ENCODE data around the gene GALR2. TPM values are rescaled to one million over a fixed set of nuclear protein-coding genes. Genes with fewer than 3 reads are reported as not detected.

Gene GALR2
- total RNA-seq, 1 donor = 0.63 TPM

- Histone ChIP-seq H3K27me3 (ENCODE audit: insufficient read depth, low read length) (peaks cover 21% of the 10 kb centered on the region), H3K4me1 (ENCODE audit: insufficient read depth, low read length) (peaks cover 21% of the 10 kb centered on the region), H3K4me3 (ENCODE audit: low read length) (no peak overlapping the region)
Measured at GRCh38 chr17:76082326-76083251, 8.0 kb downstream of the GALR2 start.

GRCh38 chr17:76083536-76084182 is 9.1 kb downstream of the GALR2 start:
- Histone ChIP-seq H3K4me3 (ENCODE audit: low read length) (no peak overlapping the region), H3K4me1 (ENCODE audit: insufficient read depth, low read length) (peaks cover 15% of the 10 kb centered on the region), H3K9me3 (ENCODE audit: low read depth, low read length) (no peaks in the 10 kb centered on the region), H3K27me3 (ENCODE audit: insufficient read depth, low read length) (peaks cover 11% of the 10 kb centered on the region)

More at GRCh38 chr17:76082326-76083251, 8.0 kb downstream of the GALR2 start:
- H3K9me3 ChIP-seq (ENCODE audit: low read depth, low read length) = no peaks in the 10 kb centered on the region

DNA sequence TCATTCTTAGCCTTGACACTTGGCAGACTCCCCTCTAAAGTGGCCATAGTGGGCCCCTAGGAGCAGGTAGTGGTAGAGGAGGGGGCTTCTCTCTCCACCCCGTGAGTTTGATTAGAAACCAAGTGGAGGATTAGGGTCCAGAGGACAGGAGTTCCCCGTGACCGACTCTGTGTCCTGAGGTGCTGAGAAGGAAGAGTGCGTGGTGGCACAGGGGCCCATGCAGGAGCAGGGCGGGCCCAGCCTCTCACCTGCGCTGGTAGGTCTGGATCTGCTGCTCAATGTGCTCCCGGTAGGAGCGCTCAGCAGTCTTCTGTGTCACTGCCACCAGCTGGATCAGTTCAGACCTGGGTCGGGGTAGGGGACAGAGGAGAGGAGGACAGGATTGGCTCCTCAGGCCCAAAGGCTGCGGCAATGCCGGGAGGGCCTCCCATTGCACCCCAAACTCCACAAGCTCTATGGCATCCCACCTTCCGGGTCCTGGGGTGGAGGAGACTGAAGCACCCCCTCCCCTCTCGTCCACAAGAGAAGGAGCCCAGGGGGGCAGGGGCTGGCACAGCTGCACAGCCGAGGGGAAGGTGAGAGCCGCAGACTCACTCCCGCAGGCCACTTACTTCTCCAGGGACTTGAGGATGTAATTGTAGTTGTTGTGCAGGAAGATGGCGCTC is 10.6 kb downstream of the GALR2 start:
- no peaks in the 10 kb centered on the region for H3K27me3 ChIP-seq (ENCODE audit: insufficient read depth, low read length)
- no peak overlapping the region for H3K4me3 ChIP-seq (ENCODE audit: low read length)
- no peaks in the 10 kb centered on the region for H3K9me3 ChIP-seq (ENCODE audit: low read depth, low read length)
- H3K4me1 ChIP-seq (ENCODE audit: insufficient read depth, low read length) = no peaks in the 10 kb centered on the region

- no peaks in the 10 kb centered on the region for H3K4me1 ChIP-seq (ENCODE audit: insufficient read depth, low read length)
- no peaks in the 10 kb centered on the region for H3K9me3 ChIP-seq (ENCODE audit: low read depth, low read length)
- H3K27me3 ChIP-seq (ENCODE audit: insufficient read depth, low read length) = no peaks in the 10 kb centered on the region
- H3K4me3 ChIP-seq (ENCODE audit: low read length) = no peak overlapping the region
Measured at GRCh38 chr17:76085731-76086366, 11.3 kb downstream of the GALR2 start.

DNA sequence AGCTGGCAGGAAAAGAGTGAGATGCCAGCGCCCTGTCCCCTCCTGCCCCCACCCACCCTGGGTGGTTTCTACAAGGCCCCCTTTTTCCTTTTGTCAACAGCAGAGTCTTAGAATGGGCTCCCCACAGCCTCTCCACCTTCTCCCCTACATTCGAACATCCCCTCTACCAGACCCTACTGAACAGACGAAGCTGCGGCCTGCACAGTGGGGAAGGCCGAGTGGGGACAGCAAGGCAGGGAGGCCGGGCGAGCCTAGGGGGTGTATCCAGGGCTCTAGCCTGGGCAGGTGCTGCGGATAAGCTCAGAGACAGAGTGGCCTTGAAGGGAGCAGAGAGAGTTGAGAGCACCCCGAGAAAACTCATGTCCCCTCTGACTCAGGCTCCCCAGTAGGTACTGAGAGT is 11.8 kb downstream of the GALR2 start:
- H3K27me3 ChIP-seq (ENCODE audit: insufficient read depth, low read length) = no peaks in the 10 kb centered on the region
- no peaks in the 10 kb centered on the region for H3K9me3 ChIP-seq (ENCODE audit: low read depth, low read length)
- no peaks in the 10 kb centered on the region for H3K4me1 ChIP-seq (ENCODE audit: insufficient read depth, low read length)
- no peak overlapping the region for H3K4me3 ChIP-seq (ENCODE audit: low read length)

DNA sequence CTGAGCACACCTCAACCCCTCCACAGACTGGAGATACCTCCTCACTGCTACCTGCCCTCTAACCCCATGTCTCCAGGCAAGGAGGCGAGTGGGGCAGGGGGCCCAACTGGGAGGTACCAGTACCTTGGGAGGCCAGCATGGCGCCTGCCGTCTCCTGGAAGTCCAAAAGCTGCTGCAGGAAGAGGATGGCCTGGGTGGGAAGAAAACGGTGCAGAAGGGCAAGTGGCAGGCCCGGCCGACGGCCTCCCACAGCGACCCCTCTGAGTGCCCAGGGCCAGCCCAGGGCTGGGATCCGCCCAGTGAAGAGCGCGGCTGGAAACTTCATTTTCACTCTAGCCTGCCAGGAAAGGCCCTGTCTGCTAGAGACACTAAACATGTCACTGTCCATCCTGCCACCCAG is 12.9 kb downstream of the GALR2 start:
- Histone ChIP-seq H3K9me3 (ENCODE audit: low read depth, low read length) (no peaks in the 10 kb centered on the region), H3K4me1 (ENCODE audit: insufficient read depth, low read length) (no peaks in the 10 kb centered on the region), H3K4me3 (ENCODE audit: low read length) (no peak overlapping the region), H3K27me3 (ENCODE audit: insufficient read depth, low read length) (no peaks in the 10 kb centered on the region)

GRCh38 chr17:76088041-76088867 is 13.7 kb downstream of the GALR2 start:
- no peaks in the 10 kb centered on the region for H3K27me3 ChIP-seq (ENCODE audit: insufficient read depth, low read length)
- H3K4me3 ChIP-seq (ENCODE audit: low read length) = no peak overlapping the region
- no peaks in the 10 kb centered on the region for H3K9me3 ChIP-seq (ENCODE audit: low read depth, low read length)
- H3K4me1 ChIP-seq (ENCODE audit: insufficient read depth, low read length) = no peaks in the 10 kb centered on the region

- Histone ChIP-seq H3K27me3 (ENCODE audit: insufficient read depth, low read length) (no peaks in the 10 kb centered on the region), H3K9me3 (ENCODE audit: low read depth, low read length) (no peaks in the 10 kb centered on the region), H3K4me1 (ENCODE audit: insufficient read depth, low read length) (no peaks in the 10 kb centered on the region), H3K4me3 (ENCODE audit: low read length) (no peak overlapping the region)
Measured at GRCh38 chr17:76088868-76089576, 14.4 kb downstream of the GALR2 start.

- H3K4me3 ChIP-seq (ENCODE audit: low read length) = no peak overlapping the region
- no peaks in the 10 kb centered on the region for H3K4me1 ChIP-seq (ENCODE audit: insufficient read depth, low read length)
- no peaks in the 10 kb centered on the region for H3K27me3 ChIP-seq (ENCODE audit: insufficient read depth, low read length)
- no peaks in the 10 kb centered on the region for H3K9me3 ChIP-seq (ENCODE audit: low read depth, low read length)
Measured at GRCh38 chr17:76089680-76090516, 15.3 kb downstream of the GALR2 start.

DNA sequence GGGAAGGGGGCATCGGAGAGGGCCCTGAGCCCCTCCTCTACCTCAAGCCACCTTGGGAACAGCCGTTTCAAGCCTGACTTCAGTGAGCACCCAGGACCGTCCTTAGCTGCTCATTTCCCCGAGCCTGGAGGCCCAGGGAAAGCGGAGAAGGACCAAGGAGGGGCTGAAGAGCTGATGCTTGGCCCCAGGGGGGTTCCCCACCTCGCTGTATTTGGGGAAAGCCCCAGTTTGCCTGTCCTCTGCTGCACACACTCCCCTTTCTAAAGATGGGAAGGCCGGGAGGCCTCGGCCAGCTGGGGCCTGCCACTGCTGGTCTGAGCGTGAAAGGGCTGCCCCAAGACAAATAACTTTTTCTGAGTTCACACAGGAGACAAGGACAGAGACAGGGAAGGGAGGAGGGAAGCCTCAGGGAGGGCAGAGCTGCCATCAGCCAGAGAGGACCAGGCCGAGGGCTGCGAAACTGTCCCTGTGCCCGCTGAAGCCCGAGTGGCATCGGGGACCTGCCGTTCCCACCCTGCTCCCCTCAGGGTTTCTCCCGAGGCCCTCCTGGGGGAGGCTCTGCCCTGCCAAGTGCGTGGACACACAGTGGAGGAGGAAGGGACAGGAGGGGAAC is 16.0 kb downstream of the GALR2 start:
- Histone ChIP-seq H3K27me3 (ENCODE audit: insufficient read depth, low read length) (no peaks in the 10 kb centered on the region), H3K9me3 (ENCODE audit: low read depth, low read length) (no peaks in the 10 kb centered on the region), H3K4me1 (ENCODE audit: insufficient read depth, low read length) (no peaks in the 10 kb centered on the region), H3K4me3 (ENCODE audit: low read length) (no peak overlapping the region)

DNA sequence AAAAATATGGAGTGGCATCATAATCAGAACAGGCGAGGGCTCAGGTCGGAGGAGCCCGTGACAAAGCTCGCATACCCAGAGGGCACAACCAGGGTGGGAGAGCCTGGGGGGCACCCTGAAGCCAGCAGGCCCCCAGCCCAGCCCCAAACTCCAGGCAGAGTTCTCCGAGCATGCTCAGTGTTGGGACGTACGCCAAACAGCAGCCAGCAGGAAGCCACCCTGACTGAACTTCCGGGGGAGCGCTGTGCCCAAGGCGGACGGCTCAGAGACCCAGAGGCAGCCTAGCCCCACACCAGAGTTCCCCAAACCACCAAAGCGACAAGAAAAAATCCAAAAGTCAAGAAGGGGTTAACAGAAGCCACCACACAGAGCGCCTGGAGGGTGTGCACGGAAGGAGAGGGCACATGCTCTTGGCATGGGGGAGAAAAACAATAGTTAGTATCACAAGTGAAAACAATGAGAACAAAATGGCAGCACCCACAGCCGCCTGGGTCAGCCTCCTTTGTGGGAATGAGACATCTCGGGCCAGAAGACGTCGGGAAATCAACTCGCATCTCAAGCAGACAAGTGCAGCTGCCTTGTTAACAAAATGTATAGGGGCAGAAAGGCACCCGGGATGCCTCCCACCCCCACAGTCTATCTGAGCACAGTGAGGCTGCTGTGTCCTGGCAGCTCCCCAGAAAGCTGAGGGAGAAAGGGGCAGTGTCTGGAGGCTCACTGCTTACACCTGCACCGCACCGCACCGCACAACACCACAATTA is 17.1 kb downstream of the GALR2 start:
- no peaks in the 10 kb centered on the region for H3K9me3 ChIP-seq (ENCODE audit: low read depth, low read length)
- H3K4me1 ChIP-seq (ENCODE audit: insufficient read depth, low read length) = no peaks in the 10 kb centered on the region
- no peak overlapping the region for H3K4me3 ChIP-seq (ENCODE audit: low read length)
- H3K27me3 ChIP-seq (ENCODE audit: insufficient read depth, low read length) = no peaks in the 10 kb centered on the region

Data from mononuclear cell (primary cell).